ENCODE measurements around the gene TET1.
"Not testable (repeated sequence)": the region's sequence is repeated elsewhere in the genome, so short reads cannot be mapped to it uniquely, and the experiment has no call there.

The TET1 gene

DNA sequence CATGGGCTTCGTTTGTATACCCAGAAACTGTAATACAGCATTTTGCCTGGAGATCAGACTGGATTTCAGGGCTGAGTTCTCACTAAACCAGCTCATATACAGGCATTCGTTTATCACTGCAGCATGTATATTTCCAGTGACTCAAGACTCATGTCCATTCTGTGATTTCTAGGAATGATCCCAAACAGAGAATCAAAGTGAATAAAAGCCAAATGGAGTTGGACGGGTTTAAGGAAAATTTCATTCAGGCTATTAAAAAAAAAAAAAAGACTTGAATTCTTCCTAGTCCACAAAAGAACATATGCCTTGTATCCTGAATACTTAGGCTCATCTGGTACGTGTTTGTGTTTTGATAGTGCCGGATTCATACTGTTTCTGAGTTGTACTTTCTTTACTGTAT, 46.8 kb downstream of the TET1 start:
- Histone ChIP-seq H3K4me1 (peaks cover 2% of the 10 kb centered on the region), H3K27me3 (ENCODE audit: low read depth) (no peaks in the 10 kb centered on the region), H3K9me3 (no peaks in the 10 kb centered on the region), H3K36me3 (replicated peaks) (peaks cover 27% of the 10 kb centered on the region), H3K4me3 (no peak overlapping the region)
- no peak for DNase-seq (ENCODE audit: low spot score in 2 of 2)
- in situ Hi-C loops (cut with MboI; ENCODE audit: low sequenced_read_pairs): no loop called here

DNA sequence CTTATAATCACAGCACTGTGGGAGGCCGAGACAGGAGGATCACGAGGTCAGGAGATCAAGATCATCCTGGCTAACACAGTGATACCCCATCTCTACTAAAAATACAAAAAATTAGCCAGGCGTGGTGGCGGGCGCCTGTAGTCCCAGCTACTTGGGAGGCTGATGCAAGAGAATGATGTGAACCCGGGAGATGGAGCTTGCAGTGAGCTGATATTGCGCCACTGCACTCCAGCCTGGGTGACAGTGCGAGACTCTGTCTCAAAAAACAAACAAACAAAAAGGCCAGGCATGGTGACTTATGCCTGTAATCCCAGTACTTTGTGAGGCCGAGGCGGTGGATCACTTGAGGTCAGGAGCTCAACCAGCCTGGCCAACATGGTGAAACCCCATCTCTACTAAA, 49.9 kb downstream of the TET1 start:
- H3K9me3 ChIP-seq; H3K27me3 ChIP-seq (ENCODE audit: low read depth); H3K4me3 ChIP-seq; H3K4me1 ChIP-seq; in situ Hi-C loops (cut with MboI; ENCODE audit: low sequenced_read_pairs); DNase-seq (ENCODE audit: low spot score in 2 of 2): not testable (repeated sequence)
- H3K36me3 ChIP-seq (replicated peaks): peaks cover 13% of the 10 kb centered on the region

DNA sequence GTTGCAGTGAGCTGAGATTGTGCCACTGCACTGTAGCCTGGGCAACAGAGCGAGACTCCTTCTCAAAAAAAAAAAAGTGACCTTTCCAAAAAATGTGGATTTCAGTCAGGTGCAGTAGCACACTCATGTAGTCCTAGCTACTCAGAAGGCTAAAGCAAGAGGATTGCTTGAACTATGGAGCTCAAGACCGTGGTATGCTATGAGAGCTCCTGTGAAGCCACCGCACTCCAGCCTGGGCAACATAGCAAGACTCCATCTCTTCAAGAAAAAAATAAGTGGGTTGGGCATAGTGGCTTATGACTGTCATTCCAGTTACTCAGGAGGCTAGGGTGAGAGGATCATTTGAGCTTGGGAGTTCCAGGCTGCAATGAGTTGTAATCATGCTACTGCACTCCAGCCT, 51.1 kb downstream of the TET1 start:
- H3K27me3 ChIP-seq (ENCODE audit: low read depth): no peaks in the 10 kb centered on the region
- no peak for DNase-seq (ENCODE audit: low spot score in 2 of 2)
- in situ Hi-C loops (cut with MboI; ENCODE audit: low sequenced_read_pairs): no loop called here
- peaks cover 13% of the 10 kb centered on the region for H3K36me3 ChIP-seq (replicated peaks)
- no peaks in the 10 kb centered on the region for H3K4me1 ChIP-seq
- H3K4me3 ChIP-seq: no peak overlapping the region
- H3K9me3 ChIP-seq: no peaks in the 10 kb centered on the region

DNA sequence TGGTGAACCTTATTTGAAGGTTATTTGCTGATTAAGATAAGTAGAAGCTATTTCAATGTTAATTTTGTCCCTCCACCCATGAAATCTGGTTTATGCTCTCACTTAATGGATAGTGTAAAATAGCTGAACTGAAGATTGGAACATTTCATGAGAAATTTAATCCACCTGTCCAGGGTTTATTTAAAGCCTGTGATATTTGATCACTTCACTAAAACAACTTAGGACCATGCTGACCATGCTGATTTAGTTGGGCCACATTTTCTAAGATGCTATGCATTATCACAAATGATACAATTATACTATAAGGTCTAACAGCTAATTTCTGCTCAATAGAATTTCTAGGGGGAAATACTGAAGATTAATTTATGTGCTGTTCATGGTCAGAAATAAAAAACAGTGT, 53.8 kb downstream of the TET1 start:
- H3K4me1 ChIP-seq; H3K4me3 ChIP-seq; H3K9me3 ChIP-seq; H3K27me3 ChIP-seq (ENCODE audit: low read depth); DNase-seq (ENCODE audit: low spot score in 2 of 2); in situ Hi-C loops (cut with MboI; ENCODE audit: low sequenced_read_pairs): not testable (repeated sequence)
- H3K36me3 ChIP-seq (replicated peaks): peaks cover 13% of the 10 kb centered on the region

DNA sequence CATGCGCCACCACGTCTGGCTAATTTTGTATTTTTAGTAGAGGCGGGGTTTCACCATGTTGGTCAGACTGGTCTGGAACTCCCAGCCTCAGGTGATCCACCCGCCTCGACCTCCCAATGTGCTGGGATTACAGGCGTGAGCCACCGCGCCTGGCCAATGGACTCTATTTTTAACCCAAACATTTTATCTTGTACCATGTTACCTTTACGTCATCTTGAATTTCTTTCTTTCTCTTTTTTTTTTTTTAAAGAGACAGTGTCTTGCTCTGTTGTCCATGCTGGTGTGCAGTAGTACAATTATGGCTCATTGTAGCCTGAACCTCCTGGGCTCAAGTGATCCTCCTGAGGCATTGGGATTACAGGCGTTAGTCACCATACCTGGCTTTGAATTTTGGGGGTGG, 57.6 kb downstream of the TET1 start:
- peaks cover 16% of the 10 kb centered on the region for H3K4me1 ChIP-seq
- DNase-seq (ENCODE audit: low spot score in 2 of 2); H3K4me3 ChIP-seq; in situ Hi-C loops (cut with MboI; ENCODE audit: low sequenced_read_pairs); H3K27me3 ChIP-seq (ENCODE audit: low read depth); H3K36me3 ChIP-seq (replicated peaks); H3K9me3 ChIP-seq: not testable (repeated sequence)

DNA sequence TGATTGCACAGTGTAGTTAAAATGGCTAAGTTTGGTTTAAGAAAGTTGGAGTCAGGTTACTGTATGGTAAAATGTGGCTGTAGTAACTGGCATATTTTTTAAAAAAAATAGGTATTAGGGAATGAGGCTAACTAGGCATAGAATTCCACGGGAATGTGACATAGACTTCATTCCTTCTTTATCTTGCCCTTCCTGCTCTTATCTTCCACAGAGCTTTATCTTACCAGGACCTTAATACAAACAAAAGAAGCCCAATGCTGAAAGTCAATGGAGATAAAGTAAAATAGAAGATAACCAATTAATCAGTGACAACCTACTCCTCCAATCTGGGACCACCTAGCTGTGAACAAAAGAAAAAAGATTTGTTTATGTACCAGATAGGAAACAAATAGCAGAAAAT, 58.1 kb downstream of the TET1 start:
- in situ Hi-C loops (cut with MboI; ENCODE audit: low sequenced_read_pairs): no loop called here
- Histone ChIP-seq H3K4me1 (peaks cover 16% of the 10 kb centered on the region), H3K4me3 (no peak overlapping the region), H3K27me3 (ENCODE audit: low read depth) (no peaks in the 10 kb centered on the region), H3K36me3 (replicated peaks) (peaks cover 4% of the 10 kb centered on the region), H3K9me3 (no peaks in the 10 kb centered on the region)
- no peak for DNase-seq (ENCODE audit: low spot score in 2 of 2)

DNA sequence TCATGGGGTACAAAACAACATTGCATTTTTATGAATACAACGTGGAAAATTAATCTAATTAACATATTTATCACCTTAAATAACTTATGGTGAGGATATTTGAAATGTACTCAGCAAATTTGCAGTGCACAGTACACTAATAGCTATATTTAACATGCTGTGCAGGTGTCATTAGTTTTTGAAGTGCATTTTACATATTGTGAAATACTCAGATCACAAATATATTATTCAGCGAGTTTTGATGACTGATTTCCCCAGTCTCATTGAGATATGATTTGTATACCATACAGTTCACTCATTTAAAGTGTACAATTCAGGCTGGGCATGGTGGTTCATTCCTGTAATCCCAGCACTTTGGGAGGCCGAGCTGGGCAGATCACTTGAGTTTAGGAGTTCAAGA, 59.5 kb downstream of the TET1 start:
- no peak for DNase-seq (ENCODE audit: low spot score in 2 of 2)
- Histone ChIP-seq H3K27me3 (ENCODE audit: low read depth) (no peaks in the 10 kb centered on the region), H3K9me3 (no peaks in the 10 kb centered on the region), H3K36me3 (replicated peaks) (peaks cover 4% of the 10 kb centered on the region), H3K4me3 (no peak overlapping the region), H3K4me1 (peaks cover 16% of the 10 kb centered on the region)
- in situ Hi-C loops (cut with MboI; ENCODE audit: low sequenced_read_pairs): no loop called here

DNA sequence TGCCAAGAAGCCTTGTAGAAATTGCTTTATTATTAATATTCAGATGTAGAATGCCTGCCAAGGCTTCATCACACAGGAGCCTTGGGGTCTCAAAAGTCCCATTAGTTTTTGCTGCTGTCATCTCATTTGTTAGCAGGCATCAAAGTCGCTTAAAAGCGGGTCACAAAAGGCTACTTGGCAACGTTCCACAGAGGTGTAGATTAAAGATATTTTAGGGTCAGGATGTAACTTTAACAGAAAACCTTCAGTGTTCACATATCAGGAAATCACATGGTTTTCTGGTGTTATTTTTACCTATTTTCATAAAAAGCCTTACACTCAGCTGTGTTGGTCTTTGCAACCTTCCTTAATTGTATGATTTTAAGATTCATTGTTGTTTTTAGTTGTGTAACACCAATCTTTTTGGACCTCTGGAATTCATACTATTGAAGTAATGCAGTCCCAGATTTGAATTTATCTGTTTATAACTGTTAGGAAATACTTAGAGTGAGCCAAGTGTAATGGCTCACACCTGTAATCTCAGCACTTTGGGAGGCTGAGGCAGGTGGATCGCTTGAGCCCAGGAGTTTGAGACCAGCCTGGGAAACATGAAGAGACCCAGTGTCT, 65.3 kb downstream of the TET1 start:
- DNase-seq (ENCODE audit: low spot score in 2 of 2): no peak
- Histone ChIP-seq H3K4me3 (no peak overlapping the region), H3K36me3 (replicated peaks) (peaks cover 8% of the 10 kb centered on the region), H3K27me3 (ENCODE audit: low read depth) (no peaks in the 10 kb centered on the region), H3K4me1 (peaks cover 16% of the 10 kb centered on the region), H3K9me3 (no peaks in the 10 kb centered on the region)
- in situ Hi-C loops (cut with MboI; ENCODE audit: low sequenced_read_pairs): no loop called here

DNA sequence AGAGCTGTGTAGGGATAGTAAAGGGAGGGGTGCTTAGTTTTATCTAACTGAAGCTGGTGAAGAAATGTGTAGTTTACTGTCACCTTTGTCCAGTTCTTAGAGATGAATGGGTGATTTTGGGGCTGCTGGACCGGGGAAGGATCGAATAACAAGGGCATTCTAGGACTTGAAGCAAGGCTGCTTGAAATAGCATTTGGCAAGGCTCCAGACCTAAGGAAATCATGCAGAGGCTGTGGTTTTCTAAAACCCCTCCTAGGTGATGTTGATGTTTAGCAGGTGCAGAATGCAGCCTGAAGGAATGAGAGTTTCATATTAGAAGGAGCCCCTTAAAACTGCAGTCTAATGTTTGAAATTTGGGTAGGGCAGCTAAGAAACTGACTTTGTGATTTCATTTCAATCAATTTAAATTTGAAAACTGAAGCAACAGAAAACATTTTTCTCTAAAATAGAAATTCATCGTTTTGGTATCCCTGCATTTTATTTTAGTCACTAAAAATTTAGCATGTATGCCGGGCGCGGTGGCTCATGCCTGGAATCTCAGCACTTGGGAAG, 68.5 kb downstream of the TET1 start:
- Histone ChIP-seq H3K9me3 (no peaks in the 10 kb centered on the region), H3K4me1 (peaks cover 11% of the 10 kb centered on the region), H3K36me3 (replicated peaks) (peaks cover 4% of the 10 kb centered on the region), H3K4me3 (no peak overlapping the region), H3K27me3 (ENCODE audit: low read depth) (no peaks in the 10 kb centered on the region)
- in situ Hi-C loops (cut with MboI; ENCODE audit: low sequenced_read_pairs): no loop called here
- DNase-seq (ENCODE audit: low spot score in 2 of 2): peak in 1 of 2 experiments; percentile 47

DNA sequence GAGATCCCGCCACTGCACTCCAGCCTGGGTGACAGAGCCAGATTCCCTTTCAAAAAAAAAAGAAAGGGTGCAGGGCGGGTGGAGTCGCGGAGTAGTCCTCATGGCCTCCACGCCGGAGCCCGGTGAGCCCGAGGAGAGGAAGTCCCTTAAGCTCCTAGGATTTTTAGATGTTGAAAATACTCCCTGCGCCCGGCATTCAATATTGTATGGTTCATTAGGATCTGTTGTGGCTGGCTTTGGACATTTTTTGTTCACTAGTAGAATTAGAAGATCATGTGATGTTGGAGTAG, 72.1 kb downstream of the TET1 start:
- H3K27me3 ChIP-seq (ENCODE audit: low read depth); DNase-seq (ENCODE audit: low spot score in 2 of 2); H3K9me3 ChIP-seq; H3K36me3 ChIP-seq (replicated peaks); in situ Hi-C loops (cut with MboI; ENCODE audit: low sequenced_read_pairs); H3K4me3 ChIP-seq: not testable (repeated sequence)
- H3K4me1 ChIP-seq: peaks cover 20% of the 10 kb centered on the region

DNA sequence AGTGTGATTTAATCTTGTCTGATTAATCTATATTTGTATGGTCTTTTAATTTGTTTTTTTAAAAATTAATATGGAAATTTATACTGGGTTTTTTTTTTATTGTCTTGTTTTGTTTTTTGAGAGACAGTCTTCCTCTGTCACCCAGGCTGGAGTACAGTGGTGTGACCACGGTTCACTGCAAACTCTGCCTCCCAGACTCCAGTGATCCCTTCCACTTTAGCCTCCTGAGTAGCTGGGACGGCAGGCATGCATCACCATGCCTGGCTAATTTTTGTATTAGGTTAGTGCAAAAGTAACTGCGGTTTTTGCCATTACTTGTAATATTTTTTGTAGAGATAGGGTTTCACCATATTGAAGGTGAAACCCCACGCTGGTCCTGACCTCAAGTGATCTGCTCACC, 73.1 kb downstream of the TET1 start:
- Histone ChIP-seq H3K9me3 (no peaks in the 10 kb centered on the region), H3K4me3 (no peak overlapping the region), H3K27me3 (ENCODE audit: low read depth) (no peaks in the 10 kb centered on the region), H3K4me1 (peaks cover 15% of the 10 kb centered on the region), H3K36me3 (replicated peaks) (peaks cover 4% of the 10 kb centered on the region; the same call in 1 of the 2 replicates)
- no peak for DNase-seq (ENCODE audit: low spot score in 2 of 2)
- in situ Hi-C loops (cut with MboI; ENCODE audit: low sequenced_read_pairs): no loop called here

DNA sequence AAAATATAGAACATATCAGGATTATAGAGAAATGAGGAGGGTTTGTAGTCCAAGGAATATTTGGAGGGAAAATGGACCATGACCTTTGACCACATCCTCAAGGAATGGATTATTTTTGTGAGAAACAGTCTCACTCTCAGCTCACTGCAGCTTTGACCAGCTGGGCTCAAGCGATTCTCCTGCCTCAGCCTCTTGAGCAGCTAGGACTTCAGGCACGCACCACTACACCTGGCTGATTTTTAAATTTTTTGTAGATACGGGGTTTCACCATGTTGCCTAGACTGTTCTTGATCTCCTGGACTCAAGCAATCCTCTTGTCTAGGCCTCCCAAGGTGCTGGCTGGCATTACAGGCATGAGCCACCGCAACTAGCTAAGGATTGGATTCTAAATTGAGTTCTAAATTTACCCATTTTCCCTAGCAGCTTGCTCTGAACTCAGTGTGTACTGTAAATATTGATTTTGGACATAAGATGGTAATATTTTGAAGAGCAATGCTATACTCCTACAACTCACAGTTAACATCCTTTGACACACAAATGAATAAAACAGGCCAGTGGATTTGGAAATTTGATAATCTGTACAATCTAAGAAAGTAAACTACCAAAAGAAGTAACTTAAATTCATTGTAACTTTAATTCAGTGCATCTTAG, 73.8 kb downstream of the TET1 start:
- Histone ChIP-seq H3K27me3 (ENCODE audit: low read depth) (no peaks in the 10 kb centered on the region), H3K36me3 (replicated peaks) (peaks cover 4% of the 10 kb centered on the region; the same call in 1 of the 2 replicates), H3K9me3 (no peaks in the 10 kb centered on the region), H3K4me3 (no peak overlapping the region), H3K4me1 (peaks cover 9% of the 10 kb centered on the region)
- no peak for DNase-seq (ENCODE audit: low spot score in 2 of 2)
- in situ Hi-C loops (cut with MboI; ENCODE audit: low sequenced_read_pairs): no loop called here

DNA sequence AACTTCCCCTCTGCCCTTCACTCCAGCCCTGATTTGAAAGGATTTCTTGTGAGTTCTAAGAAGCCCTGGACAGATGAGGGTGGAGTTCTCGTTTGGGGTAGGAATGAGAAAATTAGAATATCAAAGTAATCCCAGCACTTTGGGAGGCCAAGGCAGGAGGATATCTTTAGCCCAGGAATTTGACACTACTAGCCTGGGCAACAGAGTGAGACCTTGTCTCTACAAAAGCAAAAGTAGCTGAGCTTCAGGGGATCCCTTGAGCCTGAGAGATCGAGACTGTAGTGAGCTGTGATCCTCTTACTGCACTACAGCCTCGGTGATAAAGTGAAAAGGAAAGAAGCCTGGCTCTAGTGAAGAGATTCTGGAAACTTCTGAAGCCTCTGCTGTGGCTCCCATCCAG, 76.2 kb downstream of the TET1 start:
- H3K4me1 ChIP-seq: peaks cover 9% of the 10 kb centered on the region
- H3K27me3 ChIP-seq (ENCODE audit: low read depth): no peaks in the 10 kb centered on the region
- no peak for DNase-seq (ENCODE audit: low spot score in 2 of 2)
- in situ Hi-C loops (cut with MboI; ENCODE audit: low sequenced_read_pairs): no loop called here
- no peaks in the 10 kb centered on the region for H3K9me3 ChIP-seq
- peaks cover 4% of the 10 kb centered on the region; the same call in 1 of the 2 replicates for H3K36me3 ChIP-seq (replicated peaks)
- H3K4me3 ChIP-seq: no peak overlapping the region

DNA sequence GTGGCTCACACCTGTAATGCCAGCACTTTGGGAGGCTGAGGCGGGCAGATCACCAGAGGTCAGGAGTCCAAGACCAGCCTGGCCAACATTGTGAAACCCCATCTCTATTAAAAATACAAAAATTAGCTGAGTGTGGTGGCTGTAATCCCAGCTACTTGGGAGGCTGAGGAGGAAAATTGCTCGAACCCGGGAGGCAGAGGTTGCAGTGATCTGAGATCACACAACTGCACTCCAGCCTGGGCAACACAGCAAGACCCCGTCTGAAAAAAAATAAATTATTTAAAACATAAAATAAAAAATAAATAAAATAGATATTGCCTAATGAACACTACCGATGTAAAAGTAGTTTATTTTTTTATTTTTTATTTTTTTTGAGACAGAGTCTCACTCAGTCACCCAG, 83.4 kb downstream of the TET1 start:
- H3K36me3 ChIP-seq (replicated peaks): peaks cover 25% of the 10 kb centered on the region
- H3K4me3 ChIP-seq; H3K4me1 ChIP-seq; H3K27me3 ChIP-seq (ENCODE audit: low read depth); H3K9me3 ChIP-seq; DNase-seq (ENCODE audit: low spot score in 2 of 2); in situ Hi-C loops (cut with MboI; ENCODE audit: low sequenced_read_pairs): not testable (repeated sequence)

Measured in HAP-1 (cell line).